GM21737 (cell line): ENCODE measurements around the gene FTSJ1.
"Not testable (repeated sequence)": the region's sequence is repeated elsewhere in the genome, so short reads cannot be mapped to it uniquely, and the experiment has no call there.

ENCODE experiments used
- ATAC-seq: cut with Tn5 transposase; IDR thresholded peaks from one replicate; pipeline ENCODE4 v1.9.1; 2021; ENCODE audit warnings: mild to moderate bottlenecking, moderate library complexity; ENCODE audit not compliant: unreplicated experiment

FTSJ1 gene, protein sequence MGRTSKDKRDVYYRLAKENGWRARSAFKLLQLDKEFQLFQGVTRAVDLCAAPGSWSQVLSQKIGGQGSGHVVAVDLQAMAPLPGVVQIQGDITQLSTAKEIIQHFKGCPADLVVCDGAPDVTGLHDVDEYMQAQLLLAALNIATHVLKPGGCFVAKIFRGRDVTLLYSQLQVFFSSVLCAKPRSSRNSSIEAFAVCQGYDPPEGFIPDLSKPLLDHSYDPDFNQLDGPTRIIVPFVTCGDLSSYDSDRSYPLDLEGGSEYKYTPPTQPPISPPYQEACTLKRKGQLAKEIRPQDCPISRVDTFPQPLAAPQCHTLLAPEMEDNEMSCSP

DNA sequence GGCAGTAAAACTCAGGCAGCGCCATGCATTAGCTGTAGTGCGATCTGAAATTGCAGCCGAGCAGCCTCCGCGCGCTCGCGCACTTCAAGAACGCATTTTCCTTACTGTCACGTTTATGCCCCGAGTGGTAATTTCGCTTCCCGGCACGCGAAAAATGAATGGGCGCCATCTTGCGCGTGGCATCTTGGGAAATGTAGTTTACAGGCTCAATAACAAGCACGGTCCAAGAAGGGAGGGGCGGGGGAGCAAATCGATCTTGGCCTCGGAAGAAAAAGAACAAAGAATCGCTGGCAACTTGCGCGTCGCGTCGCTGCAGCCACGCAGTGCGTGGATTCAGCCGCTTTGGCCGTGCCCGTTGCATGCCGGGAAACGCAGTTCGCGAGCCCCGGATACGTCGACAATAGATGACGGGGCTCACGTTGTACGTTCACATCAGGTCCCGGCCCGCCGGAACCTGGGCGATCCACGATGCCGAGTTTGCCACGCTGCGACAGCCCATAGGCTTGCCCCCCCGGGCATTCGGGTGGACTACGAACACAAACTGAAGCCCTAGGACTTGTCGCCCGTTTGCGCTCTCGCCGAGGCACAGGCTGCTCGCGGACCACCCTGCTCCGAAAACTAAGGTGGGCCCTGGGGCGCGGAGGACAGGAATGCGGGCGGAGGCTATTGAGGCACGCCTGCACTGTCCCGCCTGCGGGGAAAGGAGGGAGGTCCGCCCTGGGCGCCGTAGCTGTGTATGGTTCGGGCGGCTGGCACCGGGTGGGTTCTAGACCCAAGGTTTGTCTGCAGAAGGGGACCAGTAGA is at the start of gene FTSJ1:
Gene FTSJ1, plus strand, starts transcription at position 426 of the 804 bp plus-strand sequence. CDS start 1,849 bp downstream, outside the sequence.
- ATAC-seq = peak; percentile 72

DNA sequence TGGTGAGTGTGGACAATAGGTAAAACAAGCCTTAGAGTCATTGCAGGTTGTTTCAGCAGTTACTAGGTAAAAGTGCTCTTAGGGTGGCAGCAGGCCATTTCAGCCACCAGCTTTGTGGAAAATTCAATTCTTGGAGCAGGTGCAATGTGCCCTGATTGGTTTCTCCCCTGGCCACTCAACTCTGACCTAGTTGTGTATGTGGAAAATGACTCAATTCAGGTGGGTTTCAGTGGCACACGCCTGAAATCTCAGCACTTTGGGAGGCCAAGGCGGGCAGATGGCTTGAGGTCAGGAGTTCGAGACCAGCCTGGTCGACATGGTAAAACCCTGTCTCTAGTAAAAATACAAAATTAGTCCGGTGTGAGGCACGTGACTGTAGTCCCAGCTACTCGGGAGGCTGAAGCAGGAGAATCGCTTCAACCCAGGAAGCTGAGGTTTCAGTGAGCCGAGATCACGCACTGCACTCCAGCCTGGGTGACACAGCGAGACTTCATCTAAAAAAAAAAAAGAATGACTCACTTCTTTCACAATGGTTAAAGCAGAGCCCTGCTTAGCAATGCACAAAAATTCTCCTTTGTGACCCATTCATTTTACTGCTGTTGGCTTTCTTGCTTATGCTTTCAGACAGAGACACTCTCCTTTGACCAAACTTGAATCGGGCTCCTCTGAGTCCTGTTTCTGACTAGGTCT is 48.8 kb upstream of the FTSJ1 start:
- ATAC-seq = not testable (repeated sequence)

DNA sequence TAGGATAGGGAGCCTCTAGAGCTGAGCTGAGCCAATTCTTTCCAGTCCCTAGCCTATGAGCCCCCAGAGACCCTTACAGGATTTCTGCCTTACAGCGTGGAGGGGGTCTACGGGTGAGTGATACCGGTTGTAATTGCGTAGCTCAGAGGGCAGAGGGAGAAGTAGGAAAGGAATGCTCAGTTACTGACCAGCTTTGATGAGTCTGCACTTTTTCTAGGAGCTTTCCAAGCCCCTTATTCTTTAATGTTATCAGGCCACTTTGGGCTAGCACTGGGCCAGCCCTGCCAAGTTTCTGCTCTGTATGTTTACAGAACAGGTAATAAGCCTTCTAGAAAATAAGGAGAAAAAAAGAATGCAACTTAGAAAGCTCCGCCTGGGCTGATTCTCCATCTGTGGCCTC is 46.4 kb upstream of the FTSJ1 start:
- not testable (repeated sequence) for ATAC-seq

DNA sequence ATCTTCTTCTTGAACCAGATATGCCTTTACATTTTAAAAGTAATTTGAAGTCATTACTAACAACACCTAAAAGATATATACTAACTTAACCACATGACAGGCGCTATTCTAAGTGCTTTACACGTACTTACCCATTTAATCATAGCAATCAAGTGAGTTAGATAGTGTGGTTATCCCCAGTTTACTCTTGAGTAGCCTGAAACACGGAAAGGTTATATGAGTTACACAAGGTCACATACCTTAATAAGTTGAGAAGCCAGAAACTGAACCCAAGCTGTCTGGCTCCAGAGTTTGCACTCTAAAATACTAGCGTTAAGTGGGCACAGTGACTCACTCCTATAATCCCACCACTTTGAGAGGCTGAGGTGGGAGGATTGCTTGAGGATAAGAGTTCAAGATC is 45.8 kb upstream of the FTSJ1 start:
- not testable (repeated sequence) for ATAC-seq

DNA sequence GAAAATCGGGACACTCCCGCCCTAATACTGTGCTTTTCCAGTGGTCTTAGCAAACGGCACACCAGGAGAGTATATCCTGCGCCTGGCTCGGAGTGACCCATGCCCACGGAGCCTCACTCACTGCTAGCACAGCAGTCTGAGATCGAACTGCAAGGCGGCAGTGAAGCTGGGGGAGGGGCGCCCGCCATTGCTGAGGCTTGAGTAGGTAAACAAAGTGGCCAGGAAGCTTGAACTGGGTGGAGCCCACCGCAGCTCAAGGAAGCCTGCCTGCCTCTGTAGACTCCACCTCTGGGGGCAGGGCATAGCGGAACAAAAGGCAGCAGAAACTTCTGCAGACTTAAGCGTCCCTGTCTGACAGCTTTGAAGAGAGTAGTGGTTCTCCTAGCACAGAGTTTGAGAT is 42.3 kb upstream of the FTSJ1 start:
- ATAC-seq = not testable (repeated sequence)

DNA sequence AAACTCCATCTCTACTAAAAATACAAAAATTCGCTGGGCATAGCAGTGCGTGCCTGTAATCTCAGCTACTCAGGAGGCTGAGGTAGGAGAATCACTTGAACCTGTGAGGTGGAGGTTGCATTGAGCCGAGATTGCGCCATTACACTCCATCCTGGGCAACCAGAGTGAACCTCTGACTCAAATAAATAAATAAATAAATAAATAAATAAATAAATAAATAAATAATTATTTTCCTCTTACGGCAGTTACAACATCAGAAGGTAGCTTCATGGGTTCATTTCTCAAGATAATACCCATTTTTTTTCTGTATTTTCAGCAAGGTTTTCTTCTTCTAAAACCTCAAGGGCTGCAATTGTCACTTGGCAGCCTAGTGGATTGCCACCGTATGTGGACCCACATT is 28.8 kb upstream of the FTSJ1 start:
- not testable (repeated sequence) for ATAC-seq

DNA sequence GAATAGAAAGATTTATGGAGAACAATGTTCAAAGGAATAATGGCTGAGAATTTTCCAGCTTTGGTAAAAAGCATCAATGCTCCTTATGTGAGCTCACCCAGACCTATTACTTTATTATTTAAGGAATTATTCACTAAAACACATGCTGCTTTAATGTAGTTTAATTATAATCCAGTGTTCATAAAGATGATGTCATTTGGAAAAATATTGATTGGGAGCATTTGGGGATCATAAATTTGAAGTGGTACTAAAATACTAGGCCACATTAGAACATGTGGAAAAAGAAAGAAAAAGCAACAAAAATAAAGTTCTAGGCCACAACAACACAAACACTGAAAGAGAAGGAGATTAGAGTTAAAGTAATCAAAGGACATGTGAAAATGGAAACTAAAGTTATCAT is 25.9 kb upstream of the FTSJ1 start:
- ATAC-seq = no peak

DNA sequence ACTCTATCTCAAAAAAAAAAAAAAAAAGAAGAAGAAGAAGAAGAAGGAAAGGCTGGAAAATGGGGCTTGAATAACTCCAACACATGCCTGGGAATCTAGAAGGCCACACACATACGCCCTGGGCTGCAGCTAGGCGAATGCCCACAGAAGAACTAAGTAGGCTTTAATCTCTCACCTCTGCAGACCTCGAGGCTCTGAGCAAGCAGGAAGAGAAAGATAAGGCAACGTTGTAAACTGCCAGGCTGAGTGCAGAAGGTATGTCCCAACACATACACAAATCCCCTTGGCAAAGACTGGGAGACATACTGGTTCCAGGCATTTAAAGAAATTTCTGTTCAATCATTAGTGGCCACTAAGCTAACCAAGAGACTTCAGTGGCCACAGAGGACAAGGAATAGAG is 24.3 kb upstream of the FTSJ1 start:
- no peak for ATAC-seq

DNA sequence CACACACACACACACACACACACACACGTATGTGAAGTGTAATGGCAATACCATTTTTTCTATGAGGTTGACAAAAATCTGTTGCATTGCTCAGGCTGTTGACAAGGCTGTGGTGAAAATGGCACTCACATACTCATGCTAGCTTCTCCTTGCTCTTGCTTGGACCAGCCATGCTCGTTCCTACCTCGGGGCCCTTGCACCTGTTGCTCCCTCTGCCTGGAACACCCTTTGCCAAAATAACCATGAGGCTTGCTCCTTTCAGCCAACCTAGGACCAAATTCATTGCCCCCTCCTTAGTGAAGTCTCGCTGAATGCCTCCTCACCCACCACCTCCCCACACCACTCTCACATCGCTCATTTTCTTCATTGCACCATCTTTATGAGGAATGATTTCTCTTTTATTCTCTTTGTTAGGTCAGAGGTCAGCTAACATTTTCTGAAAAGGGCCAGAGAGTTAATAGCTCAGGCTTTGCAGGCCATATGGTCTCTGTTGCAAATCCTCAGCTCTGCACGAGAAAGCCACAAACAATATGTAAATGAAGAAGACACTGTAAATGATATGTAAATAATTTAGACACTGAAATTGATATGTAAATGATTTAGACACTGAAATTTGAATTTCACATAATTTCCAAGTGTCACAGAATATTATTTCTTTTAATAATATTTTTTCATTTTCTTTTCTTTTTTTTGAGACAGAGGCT is 19.2 kb upstream of the FTSJ1 start:
- no peak for ATAC-seq

DNA sequence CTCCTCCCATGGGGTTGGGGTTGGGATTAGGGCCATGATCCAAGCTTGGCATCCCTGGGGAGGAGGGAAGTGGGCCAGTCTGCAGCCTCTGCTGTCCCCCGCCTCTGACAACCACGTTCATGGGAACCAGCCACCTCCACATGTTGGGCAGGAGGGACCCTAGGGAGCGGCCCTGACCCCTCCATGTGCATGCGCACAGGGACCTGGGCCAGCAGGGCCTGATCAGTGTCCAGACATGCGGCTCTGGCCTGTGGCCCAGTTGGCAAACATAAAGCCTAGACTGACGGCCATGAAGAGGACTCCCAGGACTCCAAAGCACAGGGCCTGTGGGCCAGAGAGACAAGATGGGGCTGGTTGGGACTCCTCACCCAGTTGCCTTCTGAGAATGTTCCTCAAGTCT is 17.3 kb upstream of the FTSJ1 start:
- ATAC-seq = no peak

DNA sequence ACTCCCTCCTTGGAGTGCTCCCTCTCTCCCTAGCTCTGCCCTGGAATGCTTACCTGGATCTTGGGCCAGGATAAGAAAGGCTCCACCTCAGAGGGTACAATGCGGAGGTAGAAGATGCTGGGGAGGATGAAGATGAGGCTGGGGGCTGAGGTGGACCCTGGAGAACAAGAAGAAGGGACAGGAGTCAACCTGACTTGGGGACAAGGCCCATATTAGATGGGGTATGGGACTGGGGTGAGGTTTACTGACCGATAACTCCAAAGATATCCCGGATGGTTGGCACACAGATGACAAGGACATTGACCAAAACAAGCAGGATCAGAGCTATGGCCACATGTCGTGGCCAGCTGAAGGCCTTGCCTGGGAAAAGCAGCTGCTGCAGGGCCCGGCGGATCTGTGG is 16.5 kb upstream of the FTSJ1 start:
- ATAC-seq = no peak

DNA sequence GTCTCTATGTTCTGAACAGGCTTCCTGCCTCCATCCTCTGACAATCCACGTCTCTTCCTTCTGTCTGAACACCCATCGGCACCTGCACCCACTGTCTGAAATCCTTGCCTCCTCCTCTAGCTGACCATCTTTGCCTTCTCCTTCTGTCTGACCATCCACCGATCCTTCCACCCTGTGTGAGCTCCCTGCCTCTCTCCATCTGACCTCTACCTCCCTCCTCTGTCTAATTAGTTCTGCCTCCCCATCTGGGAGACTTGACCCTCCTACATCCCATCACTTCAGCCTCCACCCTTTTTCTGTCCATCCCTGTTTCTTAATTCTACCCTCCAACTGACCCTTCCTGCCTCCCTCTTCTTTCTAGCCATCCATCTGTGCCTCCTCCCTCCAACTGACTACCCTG is 16.0 kb upstream of the FTSJ1 start:
- ATAC-seq = no peak

DNA sequence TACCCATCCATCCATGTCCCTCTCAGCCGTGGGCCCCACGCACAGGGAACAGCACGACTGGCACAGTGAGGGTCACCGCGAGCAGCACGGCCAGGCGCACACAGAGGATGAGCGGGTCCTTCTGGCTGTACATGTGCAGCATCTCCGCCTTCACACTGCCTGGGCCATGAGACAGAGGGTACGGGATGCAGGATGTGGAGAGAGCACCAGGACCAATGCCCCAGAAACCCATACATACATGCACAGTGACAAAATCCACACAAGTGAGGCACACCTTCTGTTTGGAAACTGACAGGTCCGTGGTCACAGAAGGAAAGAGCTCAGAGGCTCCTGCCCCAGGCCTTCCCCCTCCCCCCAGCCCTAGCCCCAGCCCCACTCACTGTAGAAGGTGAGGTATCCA is 15.4 kb upstream of the FTSJ1 start:
- ATAC-seq = no peak

DNA sequence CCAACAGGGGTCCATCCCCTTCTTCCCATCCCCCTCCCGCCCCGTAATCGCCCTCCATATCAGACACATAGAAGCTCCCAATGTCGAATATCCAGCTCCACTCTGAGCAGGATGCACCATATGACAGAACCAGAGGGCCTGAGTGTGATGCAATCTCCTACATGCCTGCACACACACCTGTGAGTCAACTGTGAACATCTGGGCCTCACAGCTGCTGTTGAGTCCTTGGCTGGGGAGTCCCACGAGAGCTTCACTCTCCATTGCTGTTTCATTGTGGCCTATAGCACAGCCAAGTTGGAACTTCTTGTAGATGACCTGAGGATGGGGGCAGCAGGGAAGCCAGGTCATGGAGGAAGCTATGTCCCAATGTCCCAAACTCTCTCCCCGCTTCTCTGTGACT is 14.2 kb upstream of the FTSJ1 start:
- no peak for ATAC-seq

DNA sequence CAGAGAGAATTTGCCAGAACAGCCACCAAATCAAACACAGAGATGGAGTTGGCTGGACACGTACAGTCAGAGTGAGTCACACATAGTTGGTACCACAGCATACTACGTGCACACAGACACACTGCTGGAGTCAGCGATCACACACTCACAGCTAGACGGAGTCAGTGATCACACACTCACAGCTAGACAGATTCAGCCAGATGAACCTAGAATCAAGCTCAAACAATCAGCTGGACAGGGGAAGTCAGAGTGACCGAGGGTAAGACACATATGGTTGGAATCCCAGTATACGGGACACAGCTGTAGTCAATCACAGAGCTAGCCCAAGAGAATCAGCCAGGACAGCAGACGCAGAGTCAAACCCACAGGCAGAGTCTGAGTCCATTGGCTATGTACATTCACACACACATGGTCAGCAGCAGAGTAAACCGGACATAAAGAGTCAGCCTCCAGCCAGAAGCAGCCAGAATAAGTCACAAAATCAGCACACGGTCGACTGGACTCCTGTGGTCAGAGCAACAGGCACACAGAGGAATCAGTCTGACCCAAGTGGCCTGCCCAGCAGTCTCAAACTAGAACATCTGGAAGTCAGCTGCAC is 10.6 kb upstream of the FTSJ1 start:
- no peak for ATAC-seq

DNA sequence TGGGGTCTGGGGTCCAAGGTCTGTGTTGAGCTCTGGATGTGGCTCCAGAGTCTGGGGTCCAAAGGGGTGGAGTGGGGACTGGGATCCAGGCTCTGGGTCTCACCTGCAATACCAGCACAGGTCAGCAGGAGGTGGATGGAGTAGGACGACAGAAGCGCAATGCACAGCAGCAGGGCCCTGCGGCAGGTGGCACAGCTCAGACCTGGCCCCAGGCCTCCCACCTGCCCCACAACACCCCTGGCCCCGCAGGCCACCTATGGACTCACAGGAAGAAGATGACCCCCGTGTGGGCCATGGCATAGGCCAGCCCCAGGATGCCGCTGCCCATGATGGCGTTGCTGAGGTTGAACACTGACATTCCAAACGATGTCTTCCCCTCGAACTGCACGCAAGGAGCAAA is 9.3 kb upstream of the FTSJ1 start:
- ATAC-seq = no peak

DNA sequence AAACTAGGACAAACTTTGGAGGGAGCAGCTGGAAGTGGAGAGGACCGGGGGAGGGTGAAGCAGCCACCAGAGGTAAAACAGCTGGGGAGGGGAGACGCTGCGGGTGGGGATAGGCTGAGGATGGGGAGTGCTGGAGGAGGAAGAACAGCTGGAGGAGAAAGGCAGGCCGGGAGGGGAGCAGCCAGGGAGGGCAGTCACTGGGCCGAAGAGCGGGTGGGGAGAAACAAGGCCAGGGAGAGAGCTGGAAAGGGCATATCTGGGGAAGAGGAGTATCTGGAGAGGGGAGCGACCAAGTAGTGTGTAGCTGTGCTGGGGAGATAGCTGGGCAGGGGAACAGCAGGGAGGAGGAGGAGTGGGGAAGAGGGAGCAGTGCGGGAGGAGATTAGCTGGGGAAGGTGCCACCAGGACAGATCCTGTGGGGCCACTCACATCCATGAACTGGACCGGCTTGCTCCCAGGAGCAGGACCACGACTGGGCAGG is 8.7 kb upstream of the FTSJ1 start:
- no peak for ATAC-seq

DNA sequence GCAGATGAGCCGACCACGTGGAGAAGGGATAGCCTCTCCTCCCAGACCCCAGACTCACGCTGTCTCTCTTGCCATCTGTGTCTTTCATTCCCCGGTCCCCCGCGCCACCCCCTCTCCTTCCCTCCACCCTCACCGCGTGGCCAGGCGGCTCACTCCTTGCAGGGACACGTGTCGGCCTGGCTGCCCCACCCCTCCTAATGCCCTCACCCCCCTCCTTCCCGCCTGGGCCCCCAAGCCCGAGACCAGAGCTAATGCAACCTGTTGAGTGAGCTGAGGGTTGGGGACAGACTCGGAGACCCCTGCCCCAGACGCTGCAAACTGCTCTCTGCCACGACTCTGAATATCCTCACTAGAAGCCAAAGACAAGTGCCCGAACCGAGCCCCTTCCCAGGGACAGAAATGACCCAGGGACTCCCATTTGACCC is 7.7 kb upstream of the FTSJ1 start:
- ATAC-seq = no peak

DNA sequence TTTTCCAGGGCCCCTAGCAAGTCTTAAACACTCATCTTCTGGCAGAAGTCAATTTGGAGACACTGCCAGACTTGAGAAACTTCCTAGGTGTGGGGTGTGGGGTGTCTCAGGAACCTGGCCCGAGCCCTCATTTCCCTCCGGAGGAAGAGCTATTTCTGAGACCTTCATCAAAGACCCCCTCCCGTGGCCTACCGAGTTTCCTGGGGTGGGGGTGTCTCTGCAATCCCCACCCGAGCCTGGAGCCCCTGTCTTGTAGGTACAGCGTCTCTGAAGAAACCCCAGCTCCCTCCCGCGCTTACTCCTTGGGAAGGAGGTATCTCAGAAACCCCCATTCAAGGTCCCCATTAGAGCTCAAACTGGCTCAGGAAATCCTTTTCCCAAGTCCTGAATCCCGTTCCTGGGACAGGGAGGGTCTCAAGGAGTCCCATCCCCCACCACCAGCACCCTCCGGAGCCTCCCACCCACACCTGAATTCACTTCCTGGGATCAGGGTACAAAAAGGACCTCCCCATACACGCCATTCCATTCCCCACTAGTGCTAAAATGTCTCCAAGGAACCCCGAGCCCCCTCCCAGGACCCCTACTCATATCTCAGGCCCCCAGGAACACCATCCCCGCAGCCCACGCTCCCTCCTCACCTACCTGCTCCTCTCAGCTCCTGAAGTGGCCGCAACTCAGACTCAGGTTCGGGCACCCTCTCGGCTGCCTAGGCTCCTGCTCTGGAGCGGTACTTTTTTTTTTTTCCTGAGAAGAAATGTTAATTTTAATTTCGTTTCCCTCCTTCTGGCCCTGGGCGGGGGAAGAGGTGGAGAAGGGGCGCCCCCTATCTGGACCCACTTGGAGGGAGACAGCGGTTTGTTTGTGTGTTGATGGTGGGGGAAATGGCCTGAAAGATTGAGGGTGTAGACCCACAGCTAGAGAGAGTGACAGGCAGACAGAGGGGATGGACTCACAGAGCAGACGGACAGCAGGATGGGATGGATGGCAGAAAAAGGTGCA is 7.0 kb upstream of the FTSJ1 start:
- no peak for ATAC-seq
